Liver (tissue), 9 donors: ENCODE results near the gene PPP6R3. TPM values are rescaled to one million over a fixed set of nuclear protein-coding genes. Genes with fewer than 3 reads are reported as not detected.

Experiments
- DNase-seq: peaks from one replicate; pipeline ENCODE4 v3.0.0-alpha.2; 2017; ENCODE audit warnings: low spot score
- H3K27ac ChIP-seq, 2 donors: one replicate each; pipeline ENCODE4 v1.7.0; 2013; ENCODE audit warnings: inconsistent platforms in 2 of 2, low read length in 2 of 2, control low read depth in 1 of 2, low read depth in 1 of 2, mild to moderate bottlenecking in 1 of 2
- H3K27me3 ChIP-seq, 4 donors: one replicate each; pipeline versions ENCODE4 v1.6.1 to v1.7.0; 2013; ENCODE audit warnings: low read length in 3 of 4, inconsistent platforms in 1 of 4, mild to moderate bottlenecking in 1 of 4, moderate library complexity in 1 of 4; ENCODE audit not compliant: control insufficient read depth in 4 of 4, insufficient read depth in 4 of 4
- H3K36me3 ChIP-seq, 4 donors: one replicate each; pipeline versions ENCODE4 v1.6.1 to v1.7.0; 2013; ENCODE audit warnings: low read length in 3 of 4, mild to moderate bottlenecking in 3 of 4, low read depth in 1 of 4, moderate library complexity in 1 of 4; ENCODE audit not compliant: control insufficient read depth in 4 of 4, insufficient read depth in 3 of 4
- H3K4me1 ChIP-seq, 4 donors: one replicate each; pipeline versions ENCODE4 v1.6.1 to v1.7.0; 2013; ENCODE audit warnings: low read length in 3 of 4, mild to moderate bottlenecking in 3 of 4, moderate library complexity in 1 of 4; ENCODE audit not compliant: control insufficient read depth in 4 of 4, insufficient read depth in 4 of 4
- H3K4me3 ChIP-seq, 3 donors: one replicate each; pipeline versions ENCODE4 v1.6.1 to v1.7.0; 2013; ENCODE audit warnings: low read length in 3 of 3, control low read depth in 1 of 3, low read depth in 1 of 3, mild to moderate bottlenecking in 1 of 3
- H3K9ac ChIP-seq, 2 donors: one replicate each; pipeline ENCODE4 v1.7.0; 2013; ENCODE audit warnings: low read length in 2 of 2, mild to moderate bottlenecking in 2 of 2, moderate library complexity in 2 of 2, control low read depth in 1 of 2, low read depth in 1 of 2
- H3K9me3 ChIP-seq, 4 donors: one replicate each; pipeline versions ENCODE4 v1.6.1 to v1.7.0; 2013; ENCODE audit warnings: low read length in 3 of 4; ENCODE audit not compliant: control insufficient read depth in 4 of 4
- EGR1 ChIP-seq, 2 donors: IDR thresholded peaks; 2 replicates each; pipeline ENCODE4 v1.6.1; 2016 to 2018; ENCODE audit warnings: antibody characterized with exemption in 2 of 2, low read depth in 2 of 2
- FOXA1 ChIP-seq: IDR thresholded peaks from 2 replicates; pipeline ENCODE4 v1.6.1; 2016; ENCODE audit warnings: antibody characterized with exemption
- FOXA2 ChIP-seq: IDR thresholded peaks from 2 replicates; pipeline ENCODE4 v1.6.1; 2016; ENCODE audit warnings: antibody characterized with exemption
- GABPA ChIP-seq, 2 donors: IDR thresholded peaks in 1 of 2; conservative IDR thresholded peaks in 1 of 2; 2 replicates each; pipeline ENCODE4 v1.6.1; 2016; ENCODE audit warnings: antibody characterized with exemption in 2 of 2, mild to moderate bottlenecking in 1 of 2, moderate library complexity in 1 of 2
- HNF4A ChIP-seq, 2 donors: conservative IDR thresholded peaks; 2 replicates each; pipeline ENCODE4 v1.6.1; 2016; ENCODE audit warnings: antibody characterized with exemption in 2 of 2, mild to moderate bottlenecking in 2 of 2
- HNF4G ChIP-seq: IDR thresholded peaks from 2 replicates; pipeline ENCODE4 v1.6.1; 2016; ENCODE audit warnings: antibody characterized with exemption
- JUND ChIP-seq, 2 donors: IDR thresholded peaks; 2 replicates each; pipeline ENCODE4 v1.6.1; 2016; ENCODE audit warnings: antibody characterized with exemption in 2 of 2
- NR2F2 ChIP-seq: IDR thresholded peaks from 2 replicates; pipeline ENCODE4 v1.6.1; 2016; ENCODE audit warnings: antibody characterized with exemption
- RAD21 ChIP-seq, 2 donors: IDR thresholded peaks; 2 replicates each; pipeline ENCODE4 v1.6.1; 2016; ENCODE audit warnings: antibody characterized with exemption in 2 of 2, mild to moderate bottlenecking in 2 of 2
- RXRA ChIP-seq, 2 donors: IDR thresholded peaks; 2 replicates each; pipeline ENCODE4 v1.6.1; 2017 to 2018; ENCODE audit warnings: antibody characterized with exemption in 2 of 2, mild to moderate bottlenecking in 1 of 2
- TAF1 ChIP-seq: conservative IDR thresholded peaks from 2 replicates; pipeline ENCODE4 v1.6.1; 2016; ENCODE audit warnings: antibody characterized with exemption, mild to moderate bottlenecking
- YY1 ChIP-seq: IDR thresholded peaks from 2 replicates; pipeline ENCODE4 v1.6.1; 2016; ENCODE audit warnings: antibody characterized with exemption, mild to moderate bottlenecking
- WGBS: extraction: QIAGEN DNeasy Blood & Tissue Kit; methylation state at CpG from one replicate; pipeline ENCODE4 v1.1.7; 2013; 5-methylcytosine and 5-hydroxymethylcytosine counted together
- polyA plus RNA-seq, 2 donors: library from polyadenylated mRNA; stranded (reverse) in 1 of 2; unstranded in 1 of 2; fragments of 200-250 nt in 1 of 2; fragments of >200 nt in 1 of 2; fragmentation: Nextera tagmentation in 1 of 2; extraction: Ambion mirVana in 1 of 2; gene quantifications; one replicate each; pipeline versions ENCODE4 v1.2.1 to v1.2.3, GENCODE V29; 2013 to 2015
- total RNA-seq, 2 donors: library from RNA; depleted of rRNA; stranded (reverse); fragments of >200 nt; gene quantifications; one replicate each; pipeline ENCODE4 v1.2.3, GENCODE V29; 2014
- TF ChIP-seq, protein P1 (sequence below): IDR thresholded peaks from 2 replicates; pipeline ENCODE4 v1.6.1; 2016; ENCODE audit warnings: antibody characterized with exemption, mild to moderate bottlenecking
- TF ChIP-seq, protein P2 (sequence below): IDR thresholded peaks from 2 replicates; pipeline ENCODE4 v1.6.1; 2016; ENCODE audit warnings: antibody characterized with exemption
- TF ChIP-seq, protein P3 (sequence below): fragments of 150-350 bp; IDR thresholded peaks from 2 replicates; pipeline ENCODE4 v1.5.1; 2017; ENCODE audit warnings: improper control_type of control experiment, low read depth, low read length; ENCODE audit not compliant: missing input control
- TF ChIP-seq, protein P4 (sequence below): IDR thresholded peaks from 2 replicates; pipeline ENCODE4 v1.6.1; 2016; ENCODE audit warnings: antibody characterized with exemption
- TF ChIP-seq, protein P5 (sequence below): IDR thresholded peaks from 2 replicates; pipeline ENCODE4 v1.6.1; 2016; ENCODE audit warnings: antibody characterized with exemption
- donor health status: healthy.
- donor health status: healthy.
- donor health status: healthy.
- donor health status: healthy.
- donor health status: healthy.

PPP6R3 gene
- total and polyA plus RNA-seq, 4 donors = 12.3 to 101 (median 58.1) TPM

DNA sequence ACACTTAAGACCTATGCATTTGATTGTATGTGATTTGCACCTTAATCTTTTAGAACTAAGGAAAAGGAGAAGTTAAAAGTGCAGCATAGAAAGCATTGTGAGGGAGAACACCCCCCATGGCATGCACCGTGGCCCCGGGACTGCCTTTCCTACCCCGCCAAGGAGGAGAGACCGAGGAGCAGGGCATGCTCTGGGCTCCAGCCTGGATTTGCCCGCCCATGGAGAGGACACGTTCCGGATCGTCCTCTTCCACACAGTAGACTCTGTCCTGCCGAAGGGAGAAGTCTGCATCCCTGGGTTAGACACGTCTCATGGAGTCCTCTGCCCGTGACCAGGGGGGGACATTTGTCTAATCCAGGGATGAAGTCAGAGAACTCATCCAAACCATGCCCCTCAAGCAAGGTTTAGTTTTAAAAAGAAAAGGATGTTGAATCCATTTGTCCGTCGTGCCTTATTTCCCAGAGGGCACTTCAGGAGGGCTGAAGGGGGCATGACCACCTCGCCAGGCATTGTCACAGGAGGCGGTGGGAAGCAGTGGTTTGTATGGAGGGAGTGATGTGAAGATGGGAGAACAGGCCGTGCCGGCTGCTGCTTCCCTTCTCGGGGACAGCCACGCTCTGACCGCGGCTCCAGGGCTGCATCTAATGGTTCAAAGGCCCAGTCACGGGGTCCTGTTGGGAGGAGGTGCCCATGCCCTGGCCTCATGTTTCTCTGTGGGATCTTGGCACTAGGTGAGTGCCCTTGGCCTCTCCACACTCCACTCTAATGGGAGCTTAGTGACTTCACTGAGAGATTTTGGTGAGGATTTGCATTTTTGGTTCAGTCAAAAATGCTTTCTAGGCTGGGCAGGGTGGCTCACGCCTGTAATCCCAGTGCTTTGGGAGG, 157.6 kb downstream of the PPP6R3 start:
- H3K27me3 ChIP-seq = no peaks in the 10 kb centered on the region
- WGBS = 94% methylated on average over 23 of the region's 23 CpGs
- no peaks in the 10 kb centered on the region for H3K9me3 ChIP-seq
- H3K4me3 ChIP-seq = no peak overlapping the region
- DNase-seq = no peak
- H3K4me1 ChIP-seq = no peaks in the 10 kb centered on the region
- no peak overlapping the region for H3K27ac ChIP-seq
- H3K9ac ChIP-seq = no peak overlapping the region
- TF ChIP-seq JUND (IDR thresholded peaks at IDR 0.05) = no peak
- TF ChIP-seq, protein P1, sequence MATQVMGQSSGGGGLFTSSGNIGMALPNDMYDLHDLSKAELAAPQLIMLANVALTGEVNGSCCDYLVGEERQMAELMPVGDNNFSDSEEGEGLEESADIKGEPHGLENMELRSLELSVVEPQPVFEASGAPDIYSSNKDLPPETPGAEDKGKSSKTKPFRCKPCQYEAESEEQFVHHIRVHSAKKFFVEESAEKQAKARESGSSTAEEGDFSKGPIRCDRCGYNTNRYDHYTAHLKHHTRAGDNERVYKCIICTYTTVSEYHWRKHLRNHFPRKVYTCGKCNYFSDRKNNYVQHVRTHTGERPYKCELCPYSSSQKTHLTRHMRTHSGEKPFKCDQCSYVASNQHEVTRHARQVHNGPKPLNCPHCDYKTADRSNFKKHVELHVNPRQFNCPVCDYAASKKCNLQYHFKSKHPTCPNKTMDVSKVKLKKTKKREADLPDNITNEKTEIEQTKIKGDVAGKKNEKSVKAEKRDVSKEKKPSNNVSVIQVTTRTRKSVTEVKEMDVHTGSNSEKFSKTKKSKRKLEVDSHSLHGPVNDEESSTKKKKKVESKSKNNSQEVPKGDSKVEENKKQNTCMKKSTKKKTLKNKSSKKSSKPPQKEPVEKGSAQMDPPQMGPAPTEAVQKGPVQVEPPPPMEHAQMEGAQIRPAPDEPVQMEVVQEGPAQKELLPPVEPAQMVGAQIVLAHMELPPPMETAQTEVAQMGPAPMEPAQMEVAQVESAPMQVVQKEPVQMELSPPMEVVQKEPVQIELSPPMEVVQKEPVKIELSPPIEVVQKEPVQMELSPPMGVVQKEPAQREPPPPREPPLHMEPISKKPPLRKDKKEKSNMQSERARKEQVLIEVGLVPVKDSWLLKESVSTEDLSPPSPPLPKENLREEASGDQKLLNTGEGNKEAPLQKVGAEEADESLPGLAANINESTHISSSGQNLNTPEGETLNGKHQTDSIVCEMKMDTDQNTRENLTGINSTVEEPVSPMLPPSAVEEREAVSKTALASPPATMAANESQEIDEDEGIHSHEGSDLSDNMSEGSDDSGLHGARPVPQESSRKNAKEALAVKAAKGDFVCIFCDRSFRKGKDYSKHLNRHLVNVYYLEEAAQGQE = no peak
- no peak for TF ChIP-seq GABPA (IDR thresholded peaks at IDR 0.05 in 1 of 2, conservative IDR thresholded peaks at IDR 0.05 in 1 of 2)
- TF ChIP-seq, protein P2, sequence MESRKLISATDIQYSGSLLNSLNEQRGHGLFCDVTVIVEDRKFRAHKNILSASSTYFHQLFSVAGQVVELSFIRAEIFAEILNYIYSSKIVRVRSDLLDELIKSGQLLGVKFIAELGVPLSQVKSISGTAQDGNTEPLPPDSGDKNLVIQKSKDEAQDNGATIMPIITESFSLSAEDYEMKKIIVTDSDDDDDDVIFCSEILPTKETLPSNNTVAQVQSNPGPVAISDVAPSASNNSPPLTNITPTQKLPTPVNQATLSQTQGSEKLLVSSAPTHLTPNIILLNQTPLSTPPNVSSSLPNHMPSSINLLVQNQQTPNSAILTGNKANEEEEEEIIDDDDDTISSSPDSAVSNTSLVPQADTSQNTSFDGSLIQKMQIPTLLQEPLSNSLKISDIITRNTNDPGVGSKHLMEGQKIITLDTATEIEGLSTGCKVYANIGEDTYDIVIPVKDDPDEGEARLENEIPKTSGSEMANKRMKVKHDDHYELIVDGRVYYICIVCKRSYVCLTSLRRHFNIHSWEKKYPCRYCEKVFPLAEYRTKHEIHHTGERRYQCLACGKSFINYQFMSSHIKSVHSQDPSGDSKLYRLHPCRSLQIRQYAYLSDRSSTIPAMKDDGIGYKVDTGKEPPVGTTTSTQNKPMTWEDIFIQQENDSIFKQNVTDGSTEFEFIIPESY = no peak
- no peak for TF ChIP-seq YY1
- TF ChIP-seq, protein P3, sequence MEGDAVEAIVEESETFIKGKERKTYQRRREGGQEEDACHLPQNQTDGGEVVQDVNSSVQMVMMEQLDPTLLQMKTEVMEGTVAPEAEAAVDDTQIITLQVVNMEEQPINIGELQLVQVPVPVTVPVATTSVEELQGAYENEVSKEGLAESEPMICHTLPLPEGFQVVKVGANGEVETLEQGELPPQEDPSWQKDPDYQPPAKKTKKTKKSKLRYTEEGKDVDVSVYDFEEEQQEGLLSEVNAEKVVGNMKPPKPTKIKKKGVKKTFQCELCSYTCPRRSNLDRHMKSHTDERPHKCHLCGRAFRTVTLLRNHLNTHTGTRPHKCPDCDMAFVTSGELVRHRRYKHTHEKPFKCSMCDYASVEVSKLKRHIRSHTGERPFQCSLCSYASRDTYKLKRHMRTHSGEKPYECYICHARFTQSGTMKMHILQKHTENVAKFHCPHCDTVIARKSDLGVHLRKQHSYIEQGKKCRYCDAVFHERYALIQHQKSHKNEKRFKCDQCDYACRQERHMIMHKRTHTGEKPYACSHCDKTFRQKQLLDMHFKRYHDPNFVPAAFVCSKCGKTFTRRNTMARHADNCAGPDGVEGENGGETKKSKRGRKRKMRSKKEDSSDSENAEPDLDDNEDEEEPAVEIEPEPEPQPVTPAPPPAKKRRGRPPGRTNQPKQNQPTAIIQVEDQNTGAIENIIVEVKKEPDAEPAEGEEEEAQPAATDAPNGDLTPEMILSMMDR = no peak
- no peak for TF ChIP-seq EGR1 (IDR thresholded peaks at IDR 0.05; ENCODE audit: low read depth in 2 of 2)
- TF ChIP-seq RXRA (IDR thresholded peaks at IDR 0.05) = no peak
- TF ChIP-seq HNF4G = no peak
- TF ChIP-seq FOXA1 = no peak
- TF ChIP-seq RAD21 (IDR thresholded peaks at IDR 0.05) = no peak
- no peak for TF ChIP-seq HNF4A (conservative IDR thresholded peaks at IDR 0.05)
- TF ChIP-seq, protein P4, sequence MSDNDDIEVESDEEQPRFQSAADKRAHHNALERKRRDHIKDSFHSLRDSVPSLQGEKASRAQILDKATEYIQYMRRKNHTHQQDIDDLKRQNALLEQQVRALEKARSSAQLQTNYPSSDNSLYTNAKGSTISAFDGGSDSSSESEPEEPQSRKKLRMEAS = no peak
- TF ChIP-seq NR2F2 = no peak
- TF ChIP-seq, protein P5, sequence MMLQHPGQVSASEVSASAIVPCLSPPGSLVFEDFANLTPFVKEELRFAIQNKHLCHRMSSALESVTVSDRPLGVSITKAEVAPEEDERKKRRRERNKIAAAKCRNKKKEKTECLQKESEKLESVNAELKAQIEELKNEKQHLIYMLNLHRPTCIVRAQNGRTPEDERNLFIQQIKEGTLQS = no peak
- no peak for TF ChIP-seq TAF1
- no peak for TF ChIP-seq FOXA2
- peaks cover 2 to 22% (median 14%) of the 10 kb centered on the region in 4 donors for H3K36me3 ChIP-seq
